IMR-90 (cell line): ENCODE results near the gene RPS6KA2. TPM values are rescaled to one million over a fixed set of nuclear protein-coding genes. Genes with fewer than 3 reads are reported as not detected.

ENCODE experiments used
- ATAC-seq: fragments of 200-7000 bp; cut with Tn5 transposase; 2 replicates; pipeline ENCODE4 v1.9.1; 2020; ENCODE audit warnings: low read depth, mild to moderate bottlenecking, moderate library complexity
- BruUV-seq: library from RNA; stranded (reverse); fragments of 400-500 nt; replicated peaks from 2 replicates; lab custom pipeline; 2021; lab: Mats Ljungman, UMichigan
- CTCF ChIA-PET: fragments of 300-600 bp; formaldehyde crosslinking; extraction: SDS; loops from one replicate; lab custom pipeline; 2021; ENCODE audit warnings: antibody characterized with exemption; lab: Yijun Ruan, JAX
- POLR2A ChIA-PET: fragments of 300-600 bp; sonication (Branson Sonifier 250); formaldehyde crosslinking; loops from one replicate; lab custom pipeline; 2022; ENCODE audit warnings: antibody characterized with exemption; ENCODE audit not compliant: unreplicated experiment; lab: Charles Lee
- DNase-seq: peaks from one replicate; pipeline ENCODE4 v3.0.0; 2013
- H2AFZ ChIP-seq: replicated peaks from 2 replicates; pipeline ENCODE3; 2013; ENCODE audit warnings: low read length, mild to moderate bottlenecking; ENCODE audit not compliant: poor library complexity
- H2AK5ac ChIP-seq: 2 replicates; pipeline ENCODE4 v1.6.1; 2013; ENCODE audit warnings: low read depth, low read length, inconsistent platforms
- H2AK9ac ChIP-seq: replicated peaks from 2 replicates; pipeline ENCODE3; 2013; ENCODE audit warnings: mild to moderate bottlenecking, low read depth, low read length, moderate library complexity; ENCODE audit not compliant: poor library complexity
- H2BK120ac ChIP-seq: 2 replicates; pipeline ENCODE4 v1.6.1; 2013; ENCODE audit warnings: low read depth, low read length, inconsistent platforms
- H2BK15ac ChIP-seq: 3 replicates; pipeline ENCODE4 v1.6.1; 2013; ENCODE audit warnings: low read depth, low read length, inconsistent platforms
- H2BK20ac ChIP-seq: 2 replicates; pipeline ENCODE4 v1.6.1; 2013; ENCODE audit warnings: low read depth, mild to moderate bottlenecking, inconsistent platforms, low read length, moderate library complexity
- H2BK5ac ChIP-seq: 2 replicates; pipeline ENCODE4 v1.6.1; 2013; ENCODE audit warnings: mild to moderate bottlenecking, low read depth, low read length, inconsistent platforms; ENCODE audit not compliant: poor library complexity, severe bottlenecking
- H3K14ac ChIP-seq: replicated peaks from 2 replicates; pipeline ENCODE4 v1.6.1; 2013; ENCODE audit warnings: low read depth, low read length, inconsistent platforms
- H3K18ac ChIP-seq: 2 replicates; pipeline ENCODE4 v1.6.1; 2013; ENCODE audit warnings: low read depth, low read length, control low read depth
- H3K23ac ChIP-seq: 2 replicates; pipeline ENCODE4 v1.6.1; 2013; ENCODE audit warnings: low read depth, low read length, inconsistent platforms
- H3K27ac ChIP-seq: 2 replicates; pipeline ENCODE4 v1.5.1; 2013; ENCODE audit warnings: mild to moderate bottlenecking, control low read depth, low read length; ENCODE audit not compliant: insufficient read depth
- H3K27me3 ChIP-seq: 2 replicates; pipeline ENCODE4 v1.6.1; 2013; ENCODE audit warnings: low read length; ENCODE audit not compliant: control insufficient read depth, insufficient read depth
- H3K36me3 ChIP-seq: 2 replicates; pipeline ENCODE4 v1.6.1; 2013; ENCODE audit warnings: low read length, mixed read lengths; ENCODE audit not compliant: control insufficient read depth, insufficient read depth
- H3K4ac ChIP-seq: 2 replicates; pipeline ENCODE4 v1.6.1; 2013; ENCODE audit warnings: low read depth, low read length, inconsistent platforms
- H3K4me1 ChIP-seq: 2 replicates; pipeline ENCODE4 v1.6.1; 2013; ENCODE audit warnings: low read length, mixed read lengths; ENCODE audit not compliant: control insufficient read depth, insufficient read depth
- H3K4me2 ChIP-seq: 2 replicates; pipeline ENCODE4 v1.6.1; 2013; ENCODE audit warnings: low read depth, mild to moderate bottlenecking, control low read depth, low read length, moderate library complexity
- H3K4me3 ChIP-seq: 2 replicates; pipeline ENCODE4 v1.5.1; 2013; ENCODE audit warnings: low read depth, mild to moderate bottlenecking, control low read depth, low read length, moderate library complexity; ENCODE audit not compliant: insufficient read depth
- H3K56ac ChIP-seq: 2 replicates; pipeline ENCODE4 v1.6.1; 2013; ENCODE audit warnings: low read length, inconsistent platforms; ENCODE audit not compliant: insufficient read depth; ENCODE audit errors: extremely low read depth
- H3K79me1 ChIP-seq, 2 experiments: 2 replicates each; pipeline ENCODE4 v1.6.1; 2013; ENCODE audit warnings: low read length in 2 of 2, inconsistent platforms in 1 of 2, low read depth in 1 of 2
- H3K9ac ChIP-seq: 2 replicates; pipeline ENCODE4 v1.6.1; 2013; ENCODE audit warnings: low read depth, low read length, control low read depth
- H3K9me1 ChIP-seq: 2 replicates; pipeline ENCODE4 v1.6.1; 2013; ENCODE audit warnings: low read length, inconsistent platforms; ENCODE audit not compliant: insufficient read depth
- H3K9me3 ChIP-seq: 2 replicates; pipeline ENCODE4 v1.6.1; 2013; ENCODE audit warnings: low read length; ENCODE audit not compliant: control insufficient read depth, insufficient read depth
- H4K20me1 ChIP-seq: 2 replicates; pipeline ENCODE4 v1.6.1; 2013; ENCODE audit warnings: low read length, inconsistent platforms; ENCODE audit not compliant: insufficient read depth
- H4K5ac ChIP-seq: 2 replicates; pipeline ENCODE4 v1.6.1; 2013; ENCODE audit warnings: mild to moderate bottlenecking, low read depth, low read length, control low read depth
- H4K8ac ChIP-seq, 2 experiments: 2 replicates each; pipeline ENCODE4 v1.6.1; 2013; ENCODE audit warnings: low read depth in 2 of 2, low read length in 2 of 2, control low read depth in 1 of 2, inconsistent platforms in 1 of 2
- H4K91ac ChIP-seq: 2 replicates; pipeline ENCODE4 v1.6.1; 2013; ENCODE audit warnings: low read depth, low read length, inconsistent platforms; ENCODE audit not compliant: insufficient read depth
- BHLHE40 ChIP-seq: fragments of 150-350 bp; IDR thresholded peaks from 2 replicates; pipeline ENCODE4 v1.6.1; 2016; ENCODE audit warnings: mild to moderate bottlenecking, low read depth, low read length
- CEBPB ChIP-seq: IDR thresholded peaks from 2 replicates; pipeline ENCODE4 v1.6.1; 2012; ENCODE audit warnings: low read depth, low read length, improper control_type of control experiment
- CHD1 ChIP-seq: IDR thresholded peaks from 2 replicates; pipeline ENCODE4 v1.6.1; 2012; ENCODE audit warnings: low read depth, low read length, improper control_type of control experiment
- ELK1 ChIP-seq: fragments of 150-350 bp; IDR thresholded peaks from 2 replicates; pipeline ENCODE4 v1.6.1; 2016; ENCODE audit warnings: low read depth, mild to moderate bottlenecking, low read length, moderate library complexity, borderline replicate concordance
- FOS ChIP-seq: fragments of 150-350 bp; IDR thresholded peaks from 2 replicates; pipeline ENCODE4 v1.6.1; 2016; ENCODE audit warnings: low read depth, low read length
- MAFK ChIP-seq: IDR thresholded peaks from 2 replicates; pipeline ENCODE4 v1.6.1; 2012; ENCODE audit warnings: low read depth, low read length, improper control_type of control experiment
- MAZ ChIP-seq: IDR thresholded peaks from 2 replicates; pipeline ENCODE4 v1.6.1; 2012; ENCODE audit warnings: low read depth, mild to moderate bottlenecking, low read length, improper control_type of control experiment, moderate library complexity, borderline replicate concordance
- MXI1 ChIP-seq: IDR thresholded peaks from 2 replicates; pipeline ENCODE4 v1.6.1; 2012; ENCODE audit warnings: low read depth, mild to moderate bottlenecking, low read length, moderate library complexity, borderline replicate concordance
- NFE2L2 ChIP-seq: fragments of 150-350 bp; IDR thresholded peaks from 2 replicates; pipeline ENCODE4 v1.6.1; 2016; ENCODE audit warnings: low read depth, mild to moderate bottlenecking, low read length
- POLR2A ChIP-seq: IDR thresholded peaks from 2 replicates; pipeline ENCODE4 v1.6.1; 2012; ENCODE audit warnings: mild to moderate bottlenecking, low read depth, low read length
- RAD21 ChIP-seq: IDR thresholded peaks from 2 replicates; pipeline ENCODE4 v1.6.1; 2012; ENCODE audit warnings: low read length, improper control_type of control experiment
- RCOR1 ChIP-seq: IDR thresholded peaks from 2 replicates; pipeline ENCODE4 v1.6.1; 2012; ENCODE audit warnings: mild to moderate bottlenecking, low read length, improper control_type of control experiment; ENCODE audit not compliant: insufficient replicate concordance
- RFX5 ChIP-seq: IDR thresholded peaks from 2 replicates; pipeline ENCODE4 v1.8.0; 2012; ENCODE audit warnings: low read depth, mild to moderate bottlenecking, low read length, moderate library complexity
- SMC3 ChIP-seq: fragments of 150-350 bp; IDR thresholded peaks from 2 replicates; pipeline ENCODE4 v1.6.1; 2016; ENCODE audit warnings: low read depth, mild to moderate bottlenecking, antibody characterized with exemption, low read length, moderate library complexity
- USF2 ChIP-seq: fragments of 150-350 bp; IDR thresholded peaks from 2 replicates; pipeline ENCODE4 v1.6.1; 2017; ENCODE audit warnings: mild to moderate bottlenecking, antibody characterized with exemption, low read length, low read depth
- WGBS, 2 experiments: methylation state at CpG; one replicate each; pipeline versions ENCODE4 v1.1.5 to v1.1.7; 2013; ENCODE audit warnings: missing lambda C conversion rate in 2 of 2; ENCODE audit not compliant: insufficient read length in 1 of 2; ENCODE audit errors: extremely low coverage in 2 of 2; 5-methylcytosine and 5-hydroxymethylcytosine counted together
- dilution Hi-C: fragments of 300-500 bp; cut with HindIII; formaldehyde crosslinking; loops from one replicate; pipeline ENCODE4 v1.14.3; 2018; ENCODE audit warnings: low sequenced_read_pairs; ENCODE audit not compliant: unreplicated experiment
- in situ Hi-C: fragments of 300-500 bp; cut with MboI; formaldehyde crosslinking; loops from 3 replicates; pipeline ENCODE4 v1.14.3; 2019; ENCODE audit warnings: low sequenced_read_pairs, inconsistent platforms, mixed read lengths
- intact Hi-C: fragments of 100-400 bp; cut with micrococcal nuclease; formaldehyde crosslinking; loops from 2 replicates; pipeline ENCODE4 v1.10.0; 2022
- polyA plus RNA-seq, 3 experiments: library from polyadenylated mRNA; depleted of rRNA; stranded (reverse); fragments of >200 nt; gene quantifications; 2 replicates each; pipeline ENCODE4 v1.2.3, GENCODE V29; 2012; ENCODE audit warnings: low replicate concordance in 1 of 3
- total RNA-seq: library from RNA; depleted of rRNA; stranded (reverse); fragments of >200 nt; gene quantifications from 2 replicates; pipeline ENCODE4 v1.2.3, GENCODE V29; 2012
- TF ChIP-seq, protein P1 (sequence below): conservative IDR thresholded peaks from 2 replicates; pipeline ENCODE4 v1.5.1; 2012; ENCODE audit warnings: mild to moderate bottlenecking, low read depth, low read length, improper control_type of control experiment

RPS6KA2 gene
- total and polyA plus RNA-seq, 2 of the 4 experiments (the other 2 are of a cell fraction), result 26.9 to 31.3 TPM

DNA sequence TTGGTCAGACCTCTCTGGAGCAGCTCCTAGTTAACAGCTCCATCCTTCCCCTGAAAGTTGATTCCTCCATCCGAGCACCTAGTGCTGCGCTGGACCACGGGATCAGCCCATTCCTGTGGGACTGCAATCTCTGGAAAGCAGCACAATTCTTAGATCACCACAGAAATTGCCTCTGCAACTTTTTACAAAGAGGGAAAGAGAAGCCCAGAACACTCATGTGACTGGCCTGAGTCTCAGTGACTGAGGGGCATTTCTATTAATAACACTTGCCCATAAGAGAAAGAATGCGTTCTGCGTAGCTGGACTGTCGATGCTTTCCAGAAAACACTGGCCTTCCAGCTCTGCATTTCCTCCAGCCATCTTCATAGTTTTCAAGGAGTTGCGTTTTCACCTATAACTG is 262.6 kb downstream of the RPS6KA2 start:
- CTCF ChIA-PET, result interaction anchor here (1.9 kb wide), 1 partner anchor 17 kb away, joined by 5 read pairs; no protein-coding TSS in a partner anchor
- Histone ChIP-seq H3K79me1 (no peaks in the 10 kb centered on the region), H2AK5ac (peak overlapping the region; percentile 51; the same call in 1 of the 2 replicates), H3K56ac (no peak overlapping the region), H3K4me3 (no peak overlapping the region), H4K91ac (no peak overlapping the region), H3K27me3 (no peaks in the 10 kb centered on the region), H3K23ac (peak overlapping the region; percentile 29; the same call in 1 of the 2 replicates), H3K27ac (no peak overlapping the region), H2AK9ac (no peak overlapping the region), H3K9me1 (0 out of 2 replicates have a peak, but pooled peaks cover 4% of the 10 kb centered on the region), H2AFZ (peak overlapping the region; percentile 5), H3K14ac (peak overlapping the region; percentile 68; the same call in 1 of the 2 replicates), H2BK120ac (no peak overlapping the region), H3K4me2 (no peak overlapping the region), H4K8ac (no peak overlapping the region), H3K36me3 (0 out of 2 replicates have a peak, but pooled peaks cover 1% of the 10 kb centered on the region), H2BK5ac (no peak overlapping the region), H4K20me1 (no peaks in the 10 kb centered on the region), H3K9ac (no peak overlapping the region), H3K9me3 (no peaks in the 10 kb centered on the region), H3K4ac (peak overlapping the region; percentile 47), H4K5ac (no peak overlapping the region), H2BK15ac (no peak overlapping the region), H2BK20ac (peak overlapping the region; percentile 65; the same call in 1 of the 2 replicates), H3K18ac (no peak overlapping the region), H3K4me1 (peaks cover 9% of the 10 kb centered on the region)
- intact Hi-C loops (no loop called here), dilution Hi-C loops (no loop called here), in situ Hi-C loops (no loop called here)
- TF ChIP-seq MAFK, result no peak
- TF ChIP-seq NFE2L2, result no peak
- TF ChIP-seq CEBPB, result no peak
- TF ChIP-seq, protein P1, sequence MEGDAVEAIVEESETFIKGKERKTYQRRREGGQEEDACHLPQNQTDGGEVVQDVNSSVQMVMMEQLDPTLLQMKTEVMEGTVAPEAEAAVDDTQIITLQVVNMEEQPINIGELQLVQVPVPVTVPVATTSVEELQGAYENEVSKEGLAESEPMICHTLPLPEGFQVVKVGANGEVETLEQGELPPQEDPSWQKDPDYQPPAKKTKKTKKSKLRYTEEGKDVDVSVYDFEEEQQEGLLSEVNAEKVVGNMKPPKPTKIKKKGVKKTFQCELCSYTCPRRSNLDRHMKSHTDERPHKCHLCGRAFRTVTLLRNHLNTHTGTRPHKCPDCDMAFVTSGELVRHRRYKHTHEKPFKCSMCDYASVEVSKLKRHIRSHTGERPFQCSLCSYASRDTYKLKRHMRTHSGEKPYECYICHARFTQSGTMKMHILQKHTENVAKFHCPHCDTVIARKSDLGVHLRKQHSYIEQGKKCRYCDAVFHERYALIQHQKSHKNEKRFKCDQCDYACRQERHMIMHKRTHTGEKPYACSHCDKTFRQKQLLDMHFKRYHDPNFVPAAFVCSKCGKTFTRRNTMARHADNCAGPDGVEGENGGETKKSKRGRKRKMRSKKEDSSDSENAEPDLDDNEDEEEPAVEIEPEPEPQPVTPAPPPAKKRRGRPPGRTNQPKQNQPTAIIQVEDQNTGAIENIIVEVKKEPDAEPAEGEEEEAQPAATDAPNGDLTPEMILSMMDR, result no peak
- TF ChIP-seq ELK1, result no peak
- TF ChIP-seq USF2, result no peak
- no peak for TF ChIP-seq MAZ
- TF ChIP-seq FOS, result no peak
- no peak for TF ChIP-seq RAD21
- no peak for TF ChIP-seq BHLHE40
- no peak for TF ChIP-seq MXI1
- TF ChIP-seq CHD1, result no peak
- no peak for TF ChIP-seq POLR2A
- no peak for TF ChIP-seq RFX5
- TF ChIP-seq SMC3, result no peak
- no peak for TF ChIP-seq RCOR1
- WGBS, 2 experiments, result 100% methylated on average over 1 of the region's 7 CpGs; no CpG with 5 or more reads in 1 of the 2 experiments
- no TSS peak for BruUV-seq
- no peak for ATAC-seq
- DNase-seq, result no peak
- POLR2A ChIA-PET, result no interaction called here
